M059J (cell line): ENCODE measurements around the gene IQCC. TPM values are rescaled to one million over a fixed set of nuclear protein-coding genes. Genes with fewer than 3 reads are reported as not detected.

ENCODE experiments used
- DNase-seq: peaks from one replicate; pipeline ENCODE4 v3.0.0-alpha.2; 2012; ENCODE audit warnings: low read depth
- total RNA-seq: library from RNA; depleted of rRNA; stranded (reverse); fragments of >200 nt; shearing (Covaris generic); gene quantifications from 2 replicates; pipeline ENCODE4 v1.2.3, GENCODE V29; 2014

The IQCC gene
- total RNA-seq, 1 experiment from 2014 or later: 8.7 TPM

DNA sequence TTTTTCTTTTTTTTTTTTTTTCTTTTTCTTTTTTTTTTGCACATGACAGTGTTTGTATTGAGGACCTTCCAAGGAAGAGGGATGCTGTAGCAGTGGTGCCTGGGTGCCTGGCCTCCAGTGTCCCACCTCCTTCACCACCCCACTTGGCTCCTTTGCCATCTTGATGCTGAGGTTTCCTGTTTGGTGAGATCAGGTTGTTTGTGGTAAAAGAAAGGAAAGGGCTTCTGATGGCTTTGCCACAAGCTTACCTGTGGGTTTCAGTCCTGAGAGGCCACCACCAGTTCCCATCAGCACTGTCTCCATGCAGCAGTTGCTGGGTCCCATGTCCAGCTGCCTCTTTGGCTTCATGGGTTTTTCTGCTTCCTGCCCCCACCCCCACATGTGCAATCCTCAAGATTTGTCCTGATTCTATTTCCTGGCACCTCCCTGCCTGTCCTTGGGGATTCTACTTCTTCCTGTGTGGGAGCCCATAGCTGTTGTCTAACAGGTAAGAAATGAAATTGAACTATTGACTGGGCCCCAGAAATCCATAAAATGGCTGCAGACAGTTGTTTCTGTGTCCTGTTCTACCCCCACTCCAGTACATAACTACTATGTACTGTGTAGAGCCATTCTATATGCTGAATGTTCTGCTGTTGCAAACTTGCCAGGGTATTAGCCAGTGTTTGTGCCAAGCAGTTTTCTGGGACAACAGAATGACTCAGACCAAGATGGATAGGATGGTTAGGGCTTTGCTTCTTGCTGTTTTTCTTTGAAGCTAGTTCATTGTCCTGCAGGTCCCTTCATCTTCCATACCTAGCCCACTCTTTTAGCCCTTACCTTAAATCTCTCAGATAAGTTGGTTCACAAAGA lies 9.3 kb upstream of the IQCC start:
- DNase-seq: peak; percentile 35

DNA sequence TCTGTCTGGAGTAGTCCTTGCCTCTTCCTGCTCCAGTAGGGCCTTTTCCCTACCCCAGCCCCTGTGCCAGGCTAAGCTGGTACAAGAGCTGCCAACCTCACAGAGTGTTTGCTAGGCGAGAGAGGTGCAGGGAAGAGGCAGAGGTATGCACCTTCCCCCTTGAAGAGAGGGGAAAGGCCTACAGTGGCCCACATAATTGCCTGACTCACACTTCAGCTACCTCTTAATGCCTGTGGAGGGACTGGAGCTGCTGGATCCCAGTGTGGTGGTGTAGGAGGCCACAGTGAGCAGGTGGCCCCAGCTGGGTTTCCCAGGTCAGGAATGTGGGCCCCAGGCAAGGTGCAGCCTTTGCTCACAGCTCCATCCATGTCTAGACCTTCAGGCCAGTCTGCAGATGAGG lies 8.4 kb upstream of the IQCC start:
- no peak for DNase-seq

DNA sequence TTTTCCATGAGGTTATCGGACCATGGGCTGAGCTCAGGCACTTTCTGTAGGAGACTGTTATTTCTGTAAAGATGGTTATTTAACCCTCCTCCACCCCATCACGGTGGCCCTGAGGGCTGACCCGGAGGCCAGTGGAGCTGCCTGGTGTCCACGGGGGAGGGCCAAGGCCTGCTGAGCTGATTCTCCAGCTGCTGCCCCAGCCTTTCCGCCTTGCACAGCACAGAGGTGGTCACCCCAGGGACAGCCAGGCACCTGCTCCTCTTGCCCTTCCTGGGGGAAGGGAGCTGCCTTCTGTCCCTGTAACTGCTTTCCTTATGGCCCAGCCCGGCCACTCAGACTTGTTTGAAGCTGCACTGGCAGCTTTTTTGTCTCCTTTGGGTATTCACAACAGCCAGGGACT lies 7.6 kb upstream of the IQCC start:
- DNase-seq: no peak

DNA sequence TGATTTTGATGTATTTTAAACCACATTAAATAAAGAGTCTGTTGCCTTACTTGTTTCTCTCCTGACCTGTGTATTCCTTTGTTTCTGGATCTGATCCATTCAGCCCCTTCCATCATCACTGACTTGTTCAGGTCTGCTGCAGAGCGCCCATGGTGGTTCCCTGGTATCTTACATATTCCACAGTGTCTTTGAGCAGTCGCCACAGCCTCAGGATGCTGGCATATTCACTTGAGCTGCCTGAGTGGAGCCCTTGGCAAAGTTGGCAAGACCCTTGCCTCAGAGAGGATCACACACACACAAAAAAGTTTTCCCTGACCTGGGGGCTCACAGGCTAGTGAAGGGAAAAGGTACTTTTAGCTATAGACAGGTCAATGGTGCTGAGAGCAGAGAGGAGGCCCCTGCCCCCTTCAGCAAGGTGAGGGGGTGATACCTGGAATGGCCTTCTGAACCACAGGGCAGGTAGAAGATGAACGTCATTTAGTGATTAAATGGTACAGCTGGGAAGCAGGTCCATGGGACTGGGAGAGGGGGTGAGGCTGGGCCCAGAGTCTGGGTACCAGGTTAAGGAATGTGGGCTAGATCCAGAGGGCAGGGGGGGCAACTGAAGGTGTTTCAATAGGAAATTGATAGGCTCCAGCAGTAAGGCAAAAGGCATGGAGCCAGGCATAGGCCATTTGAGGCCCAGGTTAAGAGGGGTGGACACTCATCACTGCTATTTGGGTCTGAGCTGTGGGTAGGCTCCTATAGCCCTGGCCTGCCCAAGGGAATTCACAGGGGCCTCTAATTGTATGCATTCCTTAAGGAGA lies 7.0 kb upstream of the IQCC start:
- no peak for DNase-seq

DNA sequence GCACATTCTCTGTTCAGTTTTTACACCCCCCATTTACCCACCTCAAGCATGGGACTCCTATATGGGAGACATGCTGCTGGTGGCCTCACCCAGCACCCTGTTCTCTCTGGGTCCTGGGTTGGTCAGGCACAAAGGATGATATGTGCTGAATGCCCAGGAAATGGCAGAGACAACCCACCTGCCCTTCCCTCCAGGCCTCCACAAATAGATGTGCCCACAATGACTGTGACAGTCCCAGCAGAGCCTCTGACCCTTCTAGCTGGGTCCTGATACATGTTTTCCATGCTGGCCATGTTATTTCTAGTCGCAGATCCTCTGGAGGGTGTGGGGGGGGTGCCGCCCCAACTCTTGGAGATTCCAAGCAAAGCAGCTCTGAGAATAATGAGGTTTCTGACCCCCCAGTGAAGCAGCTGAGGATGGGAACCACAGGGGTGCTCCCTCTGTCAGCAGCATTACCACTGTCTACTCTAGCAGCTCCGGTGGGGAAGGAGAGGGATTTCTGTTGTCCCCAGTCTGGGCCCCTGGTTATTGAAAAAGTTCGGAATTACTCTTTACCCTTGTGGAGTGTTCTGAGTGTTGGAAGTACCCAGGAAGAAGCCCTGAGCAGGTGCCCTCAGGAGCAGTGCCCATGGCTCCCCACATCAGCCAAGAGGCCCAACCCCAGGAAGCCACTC lies 6.3 kb upstream of the IQCC start:
- no peak for DNase-seq

DNA sequence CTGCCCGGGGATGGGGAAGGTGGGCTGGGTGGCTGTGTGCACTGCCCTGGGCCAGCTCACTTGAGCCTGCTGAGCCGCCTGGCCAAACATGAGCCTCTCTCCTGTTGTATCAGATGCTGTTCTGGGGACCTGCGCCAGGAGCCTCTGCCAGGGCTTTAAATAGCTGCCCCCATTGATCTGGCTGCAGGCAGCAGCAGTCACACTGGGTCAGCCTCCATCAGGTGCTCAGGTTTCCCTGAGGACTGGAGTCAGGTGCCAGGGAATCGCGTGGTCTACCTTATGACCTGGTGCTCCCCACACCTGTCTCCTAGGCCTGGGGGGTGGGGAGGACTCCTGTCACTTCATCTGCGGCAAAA lies 5.8 kb upstream of the IQCC start:
- DNase-seq: no peak

DNA sequence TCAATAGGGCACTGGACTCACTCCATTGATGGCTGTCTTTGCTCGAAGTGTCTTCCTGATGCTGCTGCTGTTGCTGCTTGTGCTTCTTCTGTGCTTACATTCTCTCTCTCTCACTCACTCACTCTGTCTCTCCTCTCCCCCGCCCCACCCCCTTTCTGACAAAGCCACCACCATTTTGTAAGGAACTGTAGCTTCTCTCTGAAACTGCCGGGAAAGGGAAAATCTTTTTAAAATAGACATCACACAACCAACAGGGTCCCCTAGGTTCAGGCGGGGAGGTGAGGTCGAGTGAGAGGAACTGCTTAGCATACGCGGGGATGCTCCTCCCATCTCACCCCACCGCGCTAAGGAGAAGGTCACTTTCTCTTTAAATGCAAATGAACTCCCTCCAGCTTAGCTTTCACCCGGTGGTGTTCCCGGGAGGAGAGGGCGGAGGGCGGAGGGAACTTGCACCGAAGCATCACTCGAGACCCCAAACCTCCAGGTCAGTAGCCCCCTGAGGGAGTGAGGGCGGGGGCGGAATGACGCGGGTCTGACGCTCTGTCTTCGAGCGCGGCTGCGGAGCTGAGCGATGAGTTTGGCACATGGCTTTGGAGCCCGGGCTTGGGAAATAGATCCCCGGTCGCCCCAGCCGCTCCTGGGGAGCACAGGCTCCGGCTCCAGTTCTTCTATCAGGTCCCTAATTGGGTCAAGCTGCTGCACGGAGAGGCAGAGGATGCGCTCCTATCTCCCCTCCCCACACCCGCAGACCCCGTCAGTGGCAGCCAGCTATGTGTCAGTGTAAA lies 5.1 kb upstream of the IQCC start, which contains the start of gene CCDC28B:
Gene CCDC28B, plus strand, starts transcription at position 370 of the 785 bp plus-strand sequence. CDS start 1,341 bp downstream, outside the sequence.
- DNase-seq: peak; percentile 64

DNA sequence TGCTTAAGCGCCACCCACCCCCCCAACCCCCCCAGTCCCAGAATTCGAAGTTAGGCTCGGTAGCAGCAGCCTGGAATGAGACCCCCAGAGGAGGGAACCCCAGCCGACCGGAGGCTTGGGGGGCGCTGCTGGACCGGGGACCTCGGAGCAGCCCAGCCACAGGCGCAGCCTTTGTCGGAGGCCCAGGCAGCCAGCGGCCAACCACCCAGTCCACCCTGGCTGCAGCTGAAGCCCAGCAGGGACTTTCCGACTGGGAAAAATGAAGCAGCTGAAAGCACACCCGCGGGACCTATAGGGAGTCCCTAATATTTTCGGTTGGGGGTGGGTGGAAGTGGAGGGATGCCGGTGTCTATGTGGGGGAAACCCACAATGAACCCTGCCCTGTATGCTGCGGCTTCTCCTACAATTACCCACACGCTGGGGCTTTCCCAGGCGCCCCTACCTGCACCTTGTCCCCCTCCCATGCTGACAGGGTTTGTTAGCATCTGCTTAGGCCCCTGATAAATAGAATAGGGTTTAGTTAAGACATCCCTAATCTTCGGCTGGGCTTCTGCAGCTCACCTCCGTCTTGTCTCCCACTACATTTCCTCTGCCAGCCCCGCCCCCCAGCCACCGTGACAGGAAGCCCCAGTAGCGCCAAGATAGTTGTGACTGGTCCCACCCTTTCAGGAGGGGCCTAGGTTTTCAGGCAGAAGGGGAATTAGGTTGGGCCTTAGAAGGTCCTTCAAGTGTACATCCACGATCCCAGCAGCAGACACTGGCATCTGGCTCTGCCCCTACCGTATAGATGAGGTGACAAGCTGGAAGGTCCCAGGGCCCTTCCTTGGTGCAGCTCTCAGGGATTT lies 4.2 kb upstream of the IQCC start:
- DNase-seq: no peak

DNA sequence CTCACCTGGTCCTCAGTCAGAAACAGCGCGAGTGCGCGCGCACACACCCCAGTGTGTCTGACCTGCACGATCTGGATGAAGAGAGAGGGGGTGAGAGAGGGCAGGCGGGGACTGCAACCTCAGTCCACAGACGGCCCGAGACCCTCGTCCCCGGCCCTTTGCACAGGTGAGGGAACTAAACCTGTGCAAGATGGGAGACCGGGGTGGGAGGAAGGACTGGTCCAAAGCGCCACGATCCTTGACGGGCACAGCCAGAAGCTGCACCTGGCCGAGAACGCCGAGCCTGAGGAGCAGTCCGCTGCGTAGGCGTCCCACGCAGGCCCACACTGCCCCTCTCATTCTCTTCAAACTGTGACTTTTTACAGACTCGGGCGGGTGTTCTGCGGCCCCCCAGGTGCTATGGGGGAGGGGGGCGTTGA lies 519 bp upstream of the IQCC start:
- no peak for DNase-seq

DNA sequence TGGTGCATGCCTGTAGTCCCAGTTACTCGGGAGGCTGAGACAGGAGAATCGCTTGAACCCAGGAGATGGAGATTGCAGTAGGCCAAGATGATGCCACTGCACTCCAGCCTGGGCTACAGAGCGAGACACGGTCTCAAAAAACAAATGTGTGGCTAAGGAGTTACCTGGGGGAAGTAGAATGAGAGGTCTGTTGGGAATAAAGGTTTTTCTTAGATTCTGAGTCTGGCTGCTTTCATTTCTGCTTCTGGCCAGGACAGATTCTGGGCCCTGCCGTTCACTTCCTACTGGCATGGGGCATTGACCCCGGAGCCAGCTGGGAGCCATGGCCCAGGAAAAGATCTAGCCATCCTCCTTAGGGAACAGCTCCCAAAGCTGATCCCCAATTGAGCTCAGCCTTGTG lies 3.0 kb downstream of the IQCC start:
- no peak for DNase-seq

DNA sequence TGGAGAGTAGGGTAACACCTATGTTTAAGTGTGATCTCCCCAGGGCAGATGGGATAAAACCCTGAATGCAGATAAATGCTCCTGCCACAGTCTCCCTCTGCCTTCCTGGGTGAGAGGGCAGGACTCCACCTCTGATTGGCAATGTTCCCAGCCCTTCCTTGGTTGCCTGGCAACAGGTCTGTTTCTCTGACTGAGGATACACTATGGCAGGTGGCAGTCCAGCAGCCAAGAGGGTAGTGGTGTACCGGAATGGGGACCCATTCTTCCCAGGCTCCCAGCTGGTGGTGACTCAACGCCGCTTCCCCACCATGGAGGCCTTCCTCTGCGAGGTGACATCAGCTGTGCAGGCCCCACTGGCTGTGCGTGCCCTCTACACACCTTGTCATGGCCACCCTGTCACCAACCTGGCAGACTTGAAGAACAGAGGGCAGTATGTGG lies 3.4 kb downstream of the IQCC start, which contains the start of gene DCDC2B:
Gene DCDC2B, plus strand, starts transcription at position 199 of the 438 bp plus-strand sequence. Its CDS starts 5 bp downstream, at position 204.
- peak; percentile 93 for DNase-seq

DNA sequence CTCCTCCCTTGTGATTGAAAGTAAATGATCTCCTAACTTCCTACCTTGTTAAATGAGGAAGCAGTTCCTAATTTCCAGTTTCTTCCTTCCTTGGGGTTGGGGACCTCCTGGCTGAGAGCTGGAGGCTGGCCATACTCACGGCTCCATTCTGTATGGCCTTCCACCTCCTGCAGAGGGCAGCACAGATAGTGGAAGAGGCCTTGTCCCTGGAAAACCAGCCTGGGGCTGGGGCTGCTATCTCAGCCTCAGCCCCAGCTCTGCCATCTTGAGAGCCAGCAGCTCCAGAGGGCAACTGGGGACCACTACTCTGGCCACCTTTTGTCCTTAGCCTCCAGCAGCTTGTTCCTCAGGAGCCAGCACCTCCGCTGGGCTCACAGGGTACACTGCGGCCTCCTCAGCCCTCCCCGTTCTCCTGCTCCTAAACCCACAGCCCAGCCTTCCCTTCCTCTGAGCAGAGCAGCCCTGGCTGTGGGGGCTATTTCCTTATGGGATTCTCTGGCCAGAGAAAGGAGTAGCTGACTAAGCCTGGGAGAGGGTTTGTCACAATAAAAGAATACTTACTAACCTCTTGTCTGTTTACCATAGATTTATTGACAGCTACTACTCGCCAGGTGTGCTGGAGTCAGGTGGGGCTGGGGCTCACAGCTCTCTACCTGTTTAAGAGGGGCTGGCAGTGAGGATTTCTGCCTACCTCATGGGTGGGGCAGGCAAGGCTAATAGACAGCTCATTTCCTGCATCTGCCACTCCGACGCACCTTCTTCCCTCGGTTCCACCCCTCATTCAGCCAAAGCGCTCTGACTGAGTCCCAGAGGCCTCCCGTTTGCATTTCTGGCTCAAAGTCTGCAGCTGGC lies 10.4 kb downstream of the IQCC start:
- peak; percentile 74 for DNase-seq

DNA sequence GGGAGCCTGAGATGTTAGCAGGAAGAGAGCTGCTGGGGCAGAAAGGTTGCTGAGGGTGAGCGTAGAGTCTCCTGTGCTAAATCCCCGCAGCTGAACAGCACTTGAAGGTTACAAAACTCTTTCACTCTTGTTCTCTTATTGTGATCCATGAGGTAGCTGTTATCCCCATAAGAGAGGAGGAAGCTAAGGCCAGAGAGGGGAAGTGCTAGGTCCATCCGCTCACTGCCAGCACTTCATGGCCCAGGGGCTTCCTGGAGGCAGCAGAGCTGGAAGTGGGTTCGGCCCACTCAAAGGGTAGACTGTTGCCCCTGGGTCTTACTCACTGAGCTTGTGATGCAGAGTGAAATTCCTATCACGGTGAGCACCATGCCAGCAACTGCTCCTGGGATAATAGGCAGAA lies 11.1 kb downstream of the IQCC start:
- DNase-seq: no peak

DNA sequence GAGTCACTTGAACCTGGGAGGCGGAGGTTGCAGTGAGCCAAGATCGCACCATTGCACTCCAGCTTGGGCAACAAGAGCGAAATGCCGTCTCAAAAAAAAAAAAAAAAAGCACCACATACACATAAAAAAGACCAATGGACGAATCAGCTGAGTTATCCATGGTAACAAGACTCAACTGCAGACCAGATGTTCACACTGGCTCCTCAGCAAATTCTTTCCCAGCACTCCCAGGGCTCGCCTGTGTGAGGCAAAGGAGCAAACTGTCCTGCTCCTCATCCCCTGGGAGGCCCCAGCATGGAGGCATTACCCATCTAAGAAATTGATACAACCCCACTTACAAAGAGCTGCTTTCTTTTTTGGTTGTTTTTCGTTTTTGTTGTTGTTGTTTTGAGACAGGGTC lies 13.6 kb downstream of the IQCC start:
- DNase-seq: no peak

DNA sequence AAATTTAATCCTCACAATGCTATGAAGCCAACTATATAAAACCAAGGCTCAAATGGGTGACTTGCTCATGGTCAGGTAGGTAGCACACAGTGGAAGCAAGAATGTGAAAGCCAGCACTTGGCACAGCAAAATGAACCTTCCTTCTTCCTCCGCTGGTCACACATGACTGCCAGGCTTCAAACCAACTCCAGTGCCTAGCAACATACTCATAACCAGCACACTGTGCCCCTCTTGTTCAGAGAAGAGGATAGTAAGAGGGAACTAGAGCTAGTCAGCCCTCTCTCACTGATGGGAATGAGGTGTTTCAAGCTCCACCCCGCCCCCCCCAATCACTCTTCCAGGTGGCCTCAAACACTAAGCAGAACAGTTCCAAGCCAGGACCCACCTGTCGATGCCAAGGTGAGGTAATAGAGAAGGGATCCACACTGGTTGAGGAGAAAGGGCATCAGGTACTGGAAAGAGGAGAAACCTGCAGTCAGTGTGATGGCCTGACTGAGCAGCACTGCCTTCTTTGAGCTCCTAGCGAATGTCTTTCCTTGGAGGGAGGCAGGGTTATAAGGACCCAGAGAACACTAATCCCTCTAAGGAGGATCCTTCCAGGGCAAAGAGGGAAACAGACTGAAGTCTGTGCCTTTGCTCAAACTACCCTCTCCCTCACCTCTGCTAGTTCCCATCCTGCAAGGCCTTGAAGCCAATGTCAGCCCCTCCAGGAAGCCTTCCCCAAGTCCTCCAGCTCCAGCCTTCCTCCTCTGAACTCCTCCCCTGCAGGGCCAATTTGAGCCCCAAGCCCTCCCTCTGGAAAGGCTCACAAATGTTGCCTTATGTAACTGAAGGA lies 15.5 kb downstream of the IQCC start:
- DNase-seq: no peak

DNA sequence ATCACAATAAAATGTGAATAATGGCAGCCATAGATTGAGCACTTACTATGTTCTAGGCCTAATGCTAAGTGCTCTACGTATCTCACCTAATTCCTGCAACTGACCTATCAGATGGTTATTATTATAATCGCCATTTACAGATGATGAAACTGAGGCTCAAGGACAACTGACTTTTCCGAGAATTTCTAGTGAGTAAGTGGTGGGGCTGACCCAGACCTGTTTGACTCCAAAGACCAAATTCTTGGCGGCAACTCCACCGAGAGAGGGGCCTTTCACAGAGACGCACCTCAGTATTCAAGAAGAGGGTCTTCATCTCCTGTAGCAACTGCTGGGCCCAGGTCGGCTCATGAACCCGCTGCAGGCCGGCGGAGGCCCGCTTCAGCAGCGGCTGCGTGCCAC lies 16.1 kb downstream of the IQCC start:
- no peak for DNase-seq

DNA sequence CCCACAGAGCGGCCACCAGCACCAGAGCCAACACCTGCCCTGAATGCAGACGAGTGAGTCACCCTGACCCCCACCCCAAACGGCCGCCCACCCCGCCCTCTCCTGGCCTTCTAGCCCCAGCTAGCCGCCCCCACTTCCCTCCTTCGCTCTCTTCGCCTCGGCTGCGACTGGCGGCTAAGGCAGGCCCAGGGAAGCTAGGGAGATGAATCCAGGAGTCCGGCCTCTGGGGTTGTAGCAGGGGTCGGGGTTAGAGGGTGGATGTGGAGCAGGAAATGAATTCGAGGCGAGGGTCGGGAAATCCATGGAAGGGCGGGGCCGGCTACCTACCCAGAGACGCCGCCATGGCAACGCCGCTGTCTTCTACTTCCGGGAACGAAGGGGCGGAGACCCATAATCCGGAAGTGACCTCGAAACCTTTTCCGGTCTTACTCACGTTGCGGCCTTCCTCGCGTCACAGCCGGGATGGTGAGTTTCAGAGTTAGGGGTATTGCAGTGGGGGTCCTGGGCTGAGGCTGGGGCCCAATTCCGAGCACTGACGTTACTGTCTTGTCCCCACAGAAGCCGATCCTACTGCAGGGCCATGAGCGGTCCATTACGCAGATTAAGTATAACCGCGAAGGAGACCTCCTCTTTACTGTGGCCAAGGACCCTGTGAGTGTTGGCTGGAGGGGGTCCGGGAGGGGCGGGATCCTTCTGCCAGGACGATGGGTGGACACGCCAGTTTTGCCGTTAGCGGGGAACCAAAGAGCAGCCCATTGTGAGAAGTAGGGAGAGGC lies 16.7 kb downstream of the IQCC start, which contains the start of the genes EIF3I and TMEM234:
Gene EIF3I, plus strand, starts transcription at position 428 of the 776 bp plus-strand sequence. Its CDS starts 35 bp downstream, at position 463.
Gene TMEM234, minus strand, starts transcription at position 374 of the 776 bp plus-strand sequence. Its CDS starts 31 bp downstream, at position 343.
- peak; percentile 95 for DNase-seq
